HCT116 (cell line): ENCODE measurements around the gene GNPTG. TPM values are rescaled to one million over a fixed set of nuclear protein-coding genes. Genes with fewer than 3 reads are reported as not detected.

Experiments
- ATAC-seq: fragments of 200-7000 bp; cut with Tn5 transposase; 2 replicates; pipeline ENCODE4 v1.9.1; 2020; ENCODE audit warnings: mild to moderate bottlenecking, moderate library complexity
- BruUV-seq: library from RNA; stranded (reverse); fragments of 400-500 nt; replicated peaks from 2 replicates; lab custom pipeline; 2021; lab: Mats Ljungman, UMichigan
- CTCF ChIA-PET: fragments of 300-600 bp; sonication (Branson Sonifier 250); formaldehyde crosslinking; loops from one replicate; lab custom pipeline; 2021; ENCODE audit warnings: antibody characterized with exemption; lab: Charles Lee
- POLR2A ChIA-PET: fragments of 300-600, 350-600 bp; sonication (Branson Sonifier 250); formaldehyde crosslinking; loops from one replicate; lab custom pipeline; 2021; ENCODE audit warnings: antibody characterized with exemption; lab: Charles Lee
- RAD21 ChIA-PET, 2 experiments: fragments of 300-600 bp; sonication (Branson Sonifier 250); formaldehyde crosslinking; loops; one replicate each; lab custom pipeline; 2023; ENCODE audit warnings: low total read pairs in 2 of 2; ENCODE audit not compliant: uncharacterized antibody in 2 of 2, unreplicated experiment in 2 of 2, low non-redundant PET in 1 of 2; lab: Charles Lee
- DNase-seq: peaks from one replicate; pipeline ENCODE4 v3.0.0-alpha.2; 2010; ENCODE audit warnings: low read depth, low spot score
- H2AFZ ChIP-seq: fragments of 200-600 bp; shearing (Covaris generic), sonication (generic); 2 replicates; pipeline ENCODE4 v1.6.1; 2017; ENCODE audit warnings: low read depth, mixed run types, mixed read lengths, antibody characterized with exemption, low read length; ENCODE audit not compliant: poor library complexity, severe bottlenecking
- H3K27ac ChIP-seq: 2 replicates; pipeline ENCODE4 v1.5.1; 2012; ENCODE audit warnings: low read depth, low read length
- H3K27me3 ChIP-seq: fragments of 200-600 bp; sonication (generic); 2 replicates; pipeline ENCODE4 v1.6.1; 2016; ENCODE audit warnings: mixed run types, low read length, mixed read lengths; ENCODE audit not compliant: insufficient read depth
- H3K36me3 ChIP-seq, 2 experiments: fragments of 200-500 bp in 1 of 2; fragments of 200-600 bp in 1 of 2; sonication (Bioruptor generic) in 1 of 2; sonication (generic) in 1 of 2; 2 replicates each; pipeline versions ENCODE4 v1.5.1 to v1.6.1; 2014 to 2016; ENCODE audit warnings: low read length in 2 of 2, inconsistent platforms in 1 of 2, mixed read lengths in 1 of 2, mixed run types in 1 of 2; ENCODE audit not compliant: insufficient read depth in 2 of 2, control insufficient read depth in 1 of 2
- H3K4me1 ChIP-seq, 2 experiments: fragments of 200-600 bp in 1 of 2; sonication (generic) in 1 of 2; 2 replicates each; pipeline versions ENCODE4 v1.5.1 to v1.6.1; 2012 to 2017; ENCODE audit warnings: low read length in 2 of 2, inconsistent platforms in 1 of 2, mild to moderate bottlenecking in 1 of 2, mixed read lengths in 1 of 2, mixed run types in 1 of 2, moderate library complexity in 1 of 2; ENCODE audit not compliant: insufficient read depth in 2 of 2, control insufficient read depth in 1 of 2
- H3K4me2 ChIP-seq: fragments of 200-600 bp; sonication (generic); 2 replicates; pipeline ENCODE4 v1.6.1; 2017; ENCODE audit warnings: mixed run types, low read length, mixed read lengths
- H3K4me3 ChIP-seq, 2 experiments: fragments of 200-600 bp in 1 of 2; sonication (generic) in 1 of 2; replicated peaks in 1 of 2; 2 replicates each; pipeline ENCODE4 v1.5.1; 2011 to 2016; ENCODE audit warnings: low read length in 2 of 2, control low read depth in 1 of 2, low read depth in 1 of 2, mild to moderate bottlenecking in 1 of 2, mixed read lengths in 1 of 2, mixed run types in 1 of 2
- H3K79me2 ChIP-seq: fragments of 200-600 bp; sonication (generic); 2 replicates; pipeline ENCODE4 v1.6.1; 2017; ENCODE audit warnings: mild to moderate bottlenecking, mixed run types, low read length, moderate library complexity, mixed read lengths; ENCODE audit not compliant: insufficient read depth
- H3K9ac ChIP-seq: fragments of 200-600 bp; sonication (generic); 2 replicates; pipeline ENCODE4 v1.6.1; 2016; ENCODE audit warnings: low read length, mixed read lengths
- H3K9me2 ChIP-seq: fragments of 200-600 bp; sonication (generic), shearing (Covaris generic); 2 replicates; pipeline ENCODE4 v1.6.1; 2017; ENCODE audit warnings: mixed run types, mild to moderate bottlenecking, moderate library complexity; ENCODE audit not compliant: insufficient read depth
- H3K9me3 ChIP-seq, 2 experiments: fragments of 200-500 bp in 1 of 2; fragments of 200-600 bp in 1 of 2; sonication (Bioruptor generic) in 1 of 2; sonication (generic) in 1 of 2; 2 replicates each; pipeline ENCODE4 v1.6.1; 2014 to 2017; ENCODE audit warnings: low read length in 2 of 2, mixed read lengths in 2 of 2, inconsistent platforms in 1 of 2, low read depth in 1 of 2, mild to moderate bottlenecking in 1 of 2, mixed run types in 1 of 2, moderate library complexity in 1 of 2; ENCODE audit not compliant: control insufficient read depth in 1 of 2, insufficient read depth in 1 of 2
- H4K20me1 ChIP-seq: fragments of 200-600 bp; sonication (generic), shearing (Covaris generic); 2 replicates; pipeline ENCODE4 v1.6.1; 2017; ENCODE audit warnings: mixed run types, mild to moderate bottlenecking, moderate library complexity; ENCODE audit not compliant: insufficient read depth
- CBX3 ChIP-seq: IDR thresholded peaks from 2 replicates; pipeline ENCODE4 v1.6.1; 2012; ENCODE audit warnings: low read depth
- CEBPB ChIP-seq: IDR thresholded peaks from 2 replicates; pipeline ENCODE4 v1.6.1; 2012; ENCODE audit warnings: low read depth
- EGR1 ChIP-seq: IDR thresholded peaks from 2 replicates; pipeline ENCODE4 v1.6.1; 2012; ENCODE audit warnings: low read depth
- EZH2 ChIP-seq: fragments of 200-600 bp; sonication (generic); IDR thresholded peaks from 2 replicates; pipeline ENCODE4 v1.6.1; 2017; ENCODE audit warnings: antibody characterized with exemption, mixed run types
- EZH2phosphoT487 ChIP-seq: fragments of 200-600 bp; IDR thresholded peaks from 2 replicates; pipeline ENCODE4 v1.6.1; 2018; ENCODE audit warnings: antibody characterized with exemption, borderline replicate concordance
- FOSL1 ChIP-seq: IDR thresholded peaks from 2 replicates; pipeline ENCODE4 v1.6.1; 2012; ENCODE audit warnings: low read depth
- JUND ChIP-seq: IDR thresholded peaks from 2 replicates; pipeline ENCODE4 v1.6.1; 2012
- MAX ChIP-seq: IDR thresholded peaks from 2 replicates; pipeline ENCODE4 v1.6.1; 2012
- POLR2A ChIP-seq: IDR thresholded peaks from 2 replicates; pipeline ENCODE4 v1.7.0; 2011; ENCODE audit warnings: borderline replicate concordance; ENCODE audit not compliant: insufficient read depth, insufficient read length; ENCODE audit errors: extremely low read depth
- POLR2AphosphoS5 ChIP-seq: IDR thresholded peaks from 2 replicates; pipeline ENCODE4 v1.6.1; 2011; ENCODE audit warnings: mild to moderate bottlenecking, low read depth, low read length, moderate library complexity
- RAD21 ChIP-seq: IDR thresholded peaks from 2 replicates; pipeline ENCODE4 v1.6.1; 2012; ENCODE audit warnings: low read depth, mild to moderate bottlenecking
- SIN3A ChIP-seq: IDR thresholded peaks from 2 replicates; pipeline ENCODE4 v1.6.1; 2012; ENCODE audit warnings: low read depth
- SP1 ChIP-seq: IDR thresholded peaks from 2 replicates; pipeline ENCODE4 v1.6.1; 2012; ENCODE audit warnings: low read depth
- SRF ChIP-seq: IDR thresholded peaks from 2 replicates; pipeline ENCODE4 v1.6.1; 2012; ENCODE audit warnings: low read depth
- TCF7L2 ChIP-seq: IDR thresholded peaks from 2 replicates; pipeline ENCODE4 v1.7.0; 2011; ENCODE audit warnings: borderline replicate concordance, inconsistent platforms; ENCODE audit not compliant: insufficient read depth, insufficient read length; ENCODE audit errors: extremely low read depth
- YY1 ChIP-seq: IDR thresholded peaks from 2 replicates; pipeline ENCODE4 v1.6.1; 2011; ENCODE audit warnings: low read length, low read depth, moderate library complexity, mild to moderate bottlenecking; ENCODE audit not compliant: insufficient replicate concordance; ENCODE audit errors: extremely low read depth
- intact Hi-C: fragments of 100-400 bp; cut with micrococcal nuclease; formaldehyde crosslinking; loops from 2 replicates; pipeline ENCODE4 v1.10.0; 2022
- total RNA-seq: library from RNA; stranded (reverse); gene quantifications from one replicate; pipeline ENCODE4 v1.2.1, GENCODE V29; 2021; ENCODE audit not compliant: unreplicated experiment
- TF ChIP-seq, protein P1 (sequence below): IDR thresholded peaks from 2 replicates; pipeline ENCODE4 v1.6.1; 2011; ENCODE audit warnings: mild to moderate bottlenecking, low read length, moderate library complexity; ENCODE audit not compliant: insufficient replicate concordance; ENCODE audit errors: extremely low read depth

The GNPTG gene
- total RNA-seq, 1 experiment from 2014 or later, result 35.2 TPM

DNA sequence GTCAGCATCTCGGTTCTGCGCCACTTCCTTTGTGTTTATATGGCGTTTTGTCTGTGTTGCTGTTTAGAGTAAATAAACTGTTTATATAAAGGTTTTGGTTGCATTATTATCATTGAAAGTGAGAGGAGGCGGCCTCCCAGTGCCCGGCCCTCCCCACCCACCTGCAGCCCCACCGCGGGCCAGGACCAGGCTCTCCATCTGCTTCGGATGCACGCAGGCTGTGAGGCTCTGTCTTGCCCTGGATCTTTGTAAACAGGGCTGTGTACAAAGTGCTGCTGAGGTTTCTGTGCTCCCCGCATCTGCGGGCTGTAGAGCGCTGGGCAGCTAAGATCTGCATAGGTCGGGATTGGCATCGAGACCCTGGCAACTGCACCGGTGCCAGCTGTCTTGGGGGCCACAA is 26.5 kb upstream of the GNPTG start:
- BruUV-seq, result no TSS peak
- H3K9ac ChIP-seq, result no peak overlapping the region
- no peaks in the 10 kb centered on the region for H3K27me3 ChIP-seq
- ChIA-PET CTCF (no interaction called here), POLR2A (no interaction called here), RAD21 (no interaction called here)
- intact Hi-C loops, result no loop called here
- H3K9me3 ChIP-seq, result no peaks in the 10 kb centered on the region; a peak in 1 of 4 replicates
- no peak for TF ChIP-seq CBX3
- TF ChIP-seq POLR2A, result no peak
- TF ChIP-seq SP1, result no peak
- no peak for TF ChIP-seq EZH2
- no peak for TF ChIP-seq EZH2phosphoT487
- TF ChIP-seq SRF, result no peak
- H3K4me1 ChIP-seq, result no peaks in the 10 kb centered on the region
- no peak overlapping the region for H2AFZ ChIP-seq
- peaks cover under 1% of the 10 kb centered on the region; the same call in 1 of the 2 replicates for H3K79me2 ChIP-seq
- H4K20me1 ChIP-seq, result peaks cover 4% of the 10 kb centered on the region; the same call in 1 of the 2 replicates
- H3K4me2 ChIP-seq, result no peak overlapping the region
- no peak overlapping the region for H3K4me3 ChIP-seq
- ATAC-seq, result 0 out of 2 replicates have a peak, but pooled peaks have one; percentile 7
- H3K9me2 ChIP-seq, result no peaks in the 10 kb centered on the region
- H3K27ac ChIP-seq, result no peak overlapping the region
- H3K36me3 ChIP-seq, result peaks cover 18 to 19% of the 10 kb centered on the region in 2 experiments; a peak in 3 of 4 replicates
- DNase-seq, result no peak

- H2AFZ ChIP-seq, result no peak overlapping the region
- TF ChIP-seq POLR2AphosphoS5, result no peak
- no peak for TF ChIP-seq MAX
- no peak; the same call in 1 of the 2 replicates for TF ChIP-seq FOSL1
- no peak for TF ChIP-seq EZH2
- no peak for TF ChIP-seq YY1
- TF ChIP-seq, protein P1, sequence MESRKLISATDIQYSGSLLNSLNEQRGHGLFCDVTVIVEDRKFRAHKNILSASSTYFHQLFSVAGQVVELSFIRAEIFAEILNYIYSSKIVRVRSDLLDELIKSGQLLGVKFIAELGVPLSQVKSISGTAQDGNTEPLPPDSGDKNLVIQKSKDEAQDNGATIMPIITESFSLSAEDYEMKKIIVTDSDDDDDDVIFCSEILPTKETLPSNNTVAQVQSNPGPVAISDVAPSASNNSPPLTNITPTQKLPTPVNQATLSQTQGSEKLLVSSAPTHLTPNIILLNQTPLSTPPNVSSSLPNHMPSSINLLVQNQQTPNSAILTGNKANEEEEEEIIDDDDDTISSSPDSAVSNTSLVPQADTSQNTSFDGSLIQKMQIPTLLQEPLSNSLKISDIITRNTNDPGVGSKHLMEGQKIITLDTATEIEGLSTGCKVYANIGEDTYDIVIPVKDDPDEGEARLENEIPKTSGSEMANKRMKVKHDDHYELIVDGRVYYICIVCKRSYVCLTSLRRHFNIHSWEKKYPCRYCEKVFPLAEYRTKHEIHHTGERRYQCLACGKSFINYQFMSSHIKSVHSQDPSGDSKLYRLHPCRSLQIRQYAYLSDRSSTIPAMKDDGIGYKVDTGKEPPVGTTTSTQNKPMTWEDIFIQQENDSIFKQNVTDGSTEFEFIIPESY, result no peak
- no peak for TF ChIP-seq SRF
- no peak for TF ChIP-seq SIN3A
- TF ChIP-seq EZH2phosphoT487, result no peak
- TF ChIP-seq CBX3, result no peak
- TF ChIP-seq CEBPB, result no peak
- TF ChIP-seq POLR2A, result no peak
- no peak for TF ChIP-seq JUND
- TF ChIP-seq TCF7L2, result no peak
- no peak for TF ChIP-seq RAD21
- no peak for TF ChIP-seq EGR1
- H3K79me2 ChIP-seq, result no peaks in the 10 kb centered on the region
- no peaks in the 10 kb centered on the region for H3K27me3 ChIP-seq
- no peak overlapping the region for H3K4me2 ChIP-seq
- peaks cover 4% of the 10 kb centered on the region; the same call in 1 of the 2 replicates for H4K20me1 ChIP-seq
- no peak overlapping the region for H3K9ac ChIP-seq
- BruUV-seq, result no TSS peak
- H3K9me3 ChIP-seq, result no peaks in the 10 kb centered on the region; a peak in 1 of 4 replicates
- ChIA-PET CTCF (no interaction called here), POLR2A (no interaction called here), RAD21 (no interaction called here)
- H3K9me2 ChIP-seq, result no peaks in the 10 kb centered on the region
- ATAC-seq (peak; percentile 23; the same call in 1 of the 2 replicates), DNase-seq (no peak)
- no peak overlapping the region for H3K27ac ChIP-seq
- H3K4me3 ChIP-seq, result no peak overlapping the region
- H3K36me3 ChIP-seq, result peaks cover 13 to 16% of the 10 kb centered on the region in 2 experiments; a peak in 3 of 4 replicates
- intact Hi-C loops, result no loop called here
- H3K4me1 ChIP-seq, result no peaks in the 10 kb centered on the region
Measured at GRCh38 chr16:1325673-1326371, 25.9 kb upstream of the GNPTG start.
